Ovary (tissue), 3 donors: Measurements from ENCODE around the gene TJAP1.

Experiments used
- EP300 ChIP-seq: sonication (generic); formaldehyde crosslinking; IDR thresholded peaks from one replicate; pipeline ENCODE4 v1.6.1; 2017; ENCODE audit warnings: antibody characterized with exemption
- POLR2A ChIP-seq: fragments of 450-650 bp; IDR thresholded peaks from one replicate; pipeline ENCODE4 v1.6.1; 2017; ENCODE audit warnings: antibody characterized with exemption, mild to moderate bottlenecking, moderate library complexity
- TF ChIP-seq, protein P1 (sequence below), 3 donors: fragments of 450-650 bp in 2 of 3; fragments of 200-600 bp in 1 of 3; IDR thresholded peaks; one replicate each; pipeline versions ENCODE4 v1.5.1 to v1.8.0; 2016 to 2022; ENCODE audit warnings: antibody characterized with exemption in 3 of 3, mild to moderate bottlenecking in 1 of 3
- donor health status: DM: no; HTN: no; CAD: no.

- TF ChIP-seq, protein P1, sequence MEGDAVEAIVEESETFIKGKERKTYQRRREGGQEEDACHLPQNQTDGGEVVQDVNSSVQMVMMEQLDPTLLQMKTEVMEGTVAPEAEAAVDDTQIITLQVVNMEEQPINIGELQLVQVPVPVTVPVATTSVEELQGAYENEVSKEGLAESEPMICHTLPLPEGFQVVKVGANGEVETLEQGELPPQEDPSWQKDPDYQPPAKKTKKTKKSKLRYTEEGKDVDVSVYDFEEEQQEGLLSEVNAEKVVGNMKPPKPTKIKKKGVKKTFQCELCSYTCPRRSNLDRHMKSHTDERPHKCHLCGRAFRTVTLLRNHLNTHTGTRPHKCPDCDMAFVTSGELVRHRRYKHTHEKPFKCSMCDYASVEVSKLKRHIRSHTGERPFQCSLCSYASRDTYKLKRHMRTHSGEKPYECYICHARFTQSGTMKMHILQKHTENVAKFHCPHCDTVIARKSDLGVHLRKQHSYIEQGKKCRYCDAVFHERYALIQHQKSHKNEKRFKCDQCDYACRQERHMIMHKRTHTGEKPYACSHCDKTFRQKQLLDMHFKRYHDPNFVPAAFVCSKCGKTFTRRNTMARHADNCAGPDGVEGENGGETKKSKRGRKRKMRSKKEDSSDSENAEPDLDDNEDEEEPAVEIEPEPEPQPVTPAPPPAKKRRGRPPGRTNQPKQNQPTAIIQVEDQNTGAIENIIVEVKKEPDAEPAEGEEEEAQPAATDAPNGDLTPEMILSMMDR (IDR thresholded peaks at IDR 0.05), result no peak
- TF ChIP-seq EP300 (no peak), POLR2A (no peak)
Observed at GRCh38 chr6:43497129-43497396, 19.7 kb downstream of the TJAP1 start.
